SK-N-SH (cell line): ENCODE measurements around the gene LRRC58. TPM values are rescaled to one million over a fixed set of nuclear protein-coding genes. Genes with fewer than 3 reads are reported as not detected.

Experiments used
- CTCF ChIA-PET: fragments of 300-600, 350-600 bp; formaldehyde crosslinking; extraction: SDS; loops from one replicate; lab custom pipeline; 2021; lab: Yijun Ruan, JAX
- POLR2A ChIA-PET: fragments of 350-600 bp; sonication (Branson Sonifier 250); formaldehyde crosslinking; extraction: SDS; loops from one replicate; lab custom pipeline; 2020; ENCODE audit warnings: antibody characterized with exemption, inconsistent platforms; lab: Yijun Ruan, JAX
- DNase-seq: peaks from one replicate; pipeline ENCODE4 v3.0.0; 2012
- H2AFZ ChIP-seq: fragments of 200-600 bp; sonication (generic); 2 replicates; pipeline ENCODE4 v1.8.1; 2016; ENCODE audit warnings: antibody characterized with exemption, mild to moderate bottlenecking, low read depth
- H3F3A ChIP-seq: fragments of 200-600 bp; sonication (generic); replicated peaks from 2 replicates; pipeline ENCODE3; 2016; ENCODE audit warnings: antibody characterized with exemption, mild to moderate bottlenecking; ENCODE audit not compliant: insufficient read depth
- H3K27ac ChIP-seq, 2 experiments: fragments of 200-500 bp in 1 of 2; fragments of 200-600 bp in 1 of 2; sonication (Bioruptor generic) in 1 of 2; sonication (generic), shearing (Covaris generic) in 1 of 2; 2 replicates each; pipeline versions ENCODE4 v1.5.1 to v1.6.1; 2014 to 2016; ENCODE audit warnings: low read depth in 2 of 2, inconsistent platforms in 1 of 2, low read length in 1 of 2, mild to moderate bottlenecking in 1 of 2, mixed read lengths in 1 of 2
- H3K27me3 ChIP-seq: fragments of 200-600 bp; sonication (generic), shearing (Covaris generic); 2 replicates; pipeline ENCODE4 v1.6.1; 2016; ENCODE audit warnings: mixed run types; ENCODE audit not compliant: insufficient read depth
- H3K36me3 ChIP-seq, 2 experiments: fragments of 200-500 bp in 1 of 2; fragments of 200-600 bp in 1 of 2; sonication (Bioruptor generic) in 1 of 2; sonication (generic) in 1 of 2; replicated peaks in 1 of 2; 2 replicates each; pipeline versions ENCODE3 to v1.5.1; 2014 to 2016; ENCODE audit warnings: low read length in 1 of 2, mild to moderate bottlenecking in 1 of 2; ENCODE audit not compliant: insufficient read depth in 2 of 2, control insufficient read depth in 1 of 2
- H3K4me1 ChIP-seq, 2 experiments: fragments of 200-500 bp in 1 of 2; fragments of 200-600 bp in 1 of 2; sonication (Bioruptor generic) in 1 of 2; sonication (generic), shearing (Covaris generic) in 1 of 2; 2 replicates each; pipeline versions ENCODE4 v1.5.1 to v1.6.1; 2014 to 2016; ENCODE audit warnings: low read depth in 1 of 2, low read length in 1 of 2, mixed run types in 1 of 2; ENCODE audit not compliant: insufficient read depth in 2 of 2, control insufficient read depth in 1 of 2
- H3K4me2 ChIP-seq: fragments of 200-600 bp; sonication (generic), shearing (Covaris generic); 2 replicates; pipeline ENCODE4 v1.6.1; 2017; ENCODE audit warnings: mixed run types
- H3K4me3 ChIP-seq, 2 experiments: fragments of 200-500 bp in 1 of 2; fragments of 200-600 bp in 1 of 2; sonication (Bioruptor generic) in 1 of 2; sonication (generic), shearing (Covaris generic) in 1 of 2; 2 replicates each; pipeline versions ENCODE4 v1.5.1 to v1.8.1; 2014 to 2016; ENCODE audit warnings: low read depth in 2 of 2, inconsistent platforms in 1 of 2, low read length in 1 of 2, mild to moderate bottlenecking in 1 of 2, mixed read lengths in 1 of 2, moderate library complexity in 1 of 2
- H3K79me2 ChIP-seq: fragments of 200-600 bp; sonication (generic); 2 replicates; pipeline ENCODE4 v1.8.1; 2017; ENCODE audit warnings: mild to moderate bottlenecking; ENCODE audit not compliant: insufficient read depth
- H3K9ac ChIP-seq: fragments of 200-600 bp; sonication (generic); 2 replicates; pipeline ENCODE4 v1.6.1; 2017; ENCODE audit warnings: mixed run types
- H3K9me2 ChIP-seq: fragments of 200-600 bp; sonication (generic); 2 replicates; pipeline ENCODE4 v1.6.1; 2017; ENCODE audit warnings: mixed run types
- H3K9me3 ChIP-seq: fragments of 200-600 bp; sonication (generic); 2 replicates; pipeline ENCODE4 v1.6.1; 2017; ENCODE audit warnings: mixed run types, mild to moderate bottlenecking, moderate library complexity
- H4K20me1 ChIP-seq: fragments of 200-600 bp; sonication (generic); 2 replicates; pipeline ENCODE4 v1.6.1; 2017; ENCODE audit warnings: mild to moderate bottlenecking, mixed run types; ENCODE audit not compliant: insufficient read depth
- CHD2 ChIP-seq: fragments of 150-350 bp; IDR thresholded peaks from 2 replicates; pipeline ENCODE4 v1.6.1; 2018; ENCODE audit warnings: low read length; ENCODE audit not compliant: partially characterized antibody
- ELF1 ChIP-seq: IDR thresholded peaks from 2 replicates; pipeline ENCODE4 v1.4.0; 2012
- EP300 ChIP-seq, 2 experiments: IDR thresholded peaks; 2 replicates each; pipeline versions ENCODE4 v1.4.0 to v1.6.1; 2012; ENCODE audit warnings: borderline replicate concordance in 1 of 2, low read depth in 1 of 2, low read length in 1 of 2
- FOSL2 ChIP-seq: IDR thresholded peaks from 2 replicates; pipeline ENCODE4 v1.4.0; 2012; ENCODE audit warnings: low read depth, mild to moderate bottlenecking, moderate library complexity, borderline replicate concordance
- FOXJ3 ChIP-seq: sonication (generic); formaldehyde crosslinking; IDR thresholded peaks from 2 replicates; pipeline ENCODE4 v1.5.1; 2020; ENCODE audit warnings: mild to moderate bottlenecking, missing genetic modification reagents
- GABPA ChIP-seq: IDR thresholded peaks from 2 replicates; pipeline ENCODE4 v1.4.0; 2012; ENCODE audit warnings: low read depth, mild to moderate bottlenecking
- IRF3 ChIP-seq: fragments of 150-350 bp; IDR thresholded peaks from 2 replicates; pipeline ENCODE4 v1.6.1; 2016; ENCODE audit warnings: mild to moderate bottlenecking, low read depth, low read length
- JUND ChIP-seq: IDR thresholded peaks from 2 replicates; pipeline ENCODE4 v1.4.0; 2012
- MAX ChIP-seq: IDR thresholded peaks from 2 replicates; pipeline ENCODE4 v1.4.0; 2012; ENCODE audit warnings: low read depth
- MEF2A ChIP-seq: IDR thresholded peaks from 2 replicates; pipeline ENCODE4 v1.4.0; 2012; ENCODE audit warnings: low read depth, borderline replicate concordance
- NFIC ChIP-seq: IDR thresholded peaks from 2 replicates; pipeline ENCODE4 v1.4.0; 2012; ENCODE audit warnings: borderline replicate concordance
- NRF1 ChIP-seq: IDR thresholded peaks from 2 replicates; pipeline ENCODE4 v1.6.1; 2012; ENCODE audit warnings: low read depth, mild to moderate bottlenecking, low read length
- RAD21 ChIP-seq: IDR thresholded peaks from 2 replicates; pipeline ENCODE4 v1.6.1; 2012; ENCODE audit warnings: mild to moderate bottlenecking, low read length
- RXRA ChIP-seq: IDR thresholded peaks from 2 replicates; pipeline ENCODE4 v1.4.0; 2012; ENCODE audit warnings: low read depth, mild to moderate bottlenecking, borderline replicate concordance
- TCF12 ChIP-seq: IDR thresholded peaks from 2 replicates; pipeline ENCODE4 v1.4.0; 2012
- TEAD4 ChIP-seq: IDR thresholded peaks from 2 replicates; pipeline ENCODE4 v1.4.0; 2012; ENCODE audit warnings: mild to moderate bottlenecking, borderline replicate concordance; ENCODE audit not compliant: insufficient read depth
- WGBS: methylation state at CpG from one replicate; pipeline ENCODE4 v1.1.6; 2017; ENCODE audit warnings: low lambda C conversion rate; 5-methylcytosine and 5-hydroxymethylcytosine counted together
- polyA plus RNA-seq, 3 experiments: library from polyadenylated mRNA; depleted of rRNA; stranded (reverse); fragments of >200 nt; gene quantifications; 2 replicates each; pipeline ENCODE4 v1.2.3, GENCODE V29; 2012
- TF ChIP-seq, protein P1 (sequence below): IDR thresholded peaks from 2 replicates; pipeline ENCODE4 v1.6.1; 2012; ENCODE audit warnings: mild to moderate bottlenecking, low read depth, low read length, moderate library complexity
- TF ChIP-seq, protein P2 (sequence below): fragments of 200-600 bp; sonication (generic); IDR thresholded peaks from 2 replicates; pipeline ENCODE4 v1.6.1; 2017; ENCODE audit warnings: antibody characterized with exemption, mild to moderate bottlenecking, moderate library complexity
- TF ChIP-seq, protein P3 (sequence below): IDR thresholded peaks from 2 replicates; pipeline ENCODE4; 2012

Gene LRRC58
- polyA plus RNA-seq, 1 of the 3 experiments (the other 2 are of a cell fraction) = 5.8 TPM

DNA sequence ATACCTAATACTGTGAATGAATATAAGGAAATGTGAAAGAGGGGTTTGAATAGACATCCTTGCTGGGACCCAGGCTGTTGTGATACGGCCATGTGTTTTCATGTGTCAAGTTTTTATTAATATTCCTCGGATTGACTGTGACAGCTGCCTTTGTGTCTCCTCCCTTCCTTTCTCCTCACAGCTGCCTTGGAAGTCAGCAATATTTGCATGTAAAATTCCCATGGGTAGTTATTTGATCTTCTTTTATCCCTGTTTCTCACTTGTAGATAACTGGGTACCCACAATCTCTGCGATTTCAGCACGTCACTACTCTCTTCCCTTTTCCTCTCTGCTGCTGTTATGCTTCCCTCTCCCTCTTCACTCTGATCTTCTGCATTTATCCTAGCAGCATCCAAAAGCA, 73.5 kb downstream of the LRRC58 start:
- Histone ChIP-seq H3K79me2 (no peaks in the 10 kb centered on the region), H3K27me3 (no peaks in the 10 kb centered on the region), H3K4me1 (no peaks in the 10 kb centered on the region; a peak in 1 of 4 replicates), H3F3A (no peaks in the 10 kb centered on the region), H2AFZ (no peak overlapping the region), H3K4me2 (no peak overlapping the region), H3K36me3 (no peaks in the 10 kb centered on the region), H3K9me2 (no peaks in the 10 kb centered on the region), H4K20me1 (no peaks in the 10 kb centered on the region), H3K9me3 (no peaks in the 10 kb centered on the region), H3K27ac (no peak overlapping the region), H3K9ac (no peak overlapping the region), H3K4me3 (no peak overlapping the region)
- POLR2A ChIA-PET = no interaction called here
- WGBS = 74% methylated on average over 4 of the region's 4 CpGs
- TF ChIP-seq EP300 (IDR thresholded peaks at IDR 0.05; ENCODE audit: borderline replicate concordance in 1 of 2, low read depth in 1 of 2, low read length in 1 of 2) (no peak), TCF12 (no peak), JUND (no peak), FOXJ3 (no peak), GABPA (no peak), RXRA (no peak), NFIC (no peak), IRF3 (no peak)
- TF ChIP-seq, protein P1, sequence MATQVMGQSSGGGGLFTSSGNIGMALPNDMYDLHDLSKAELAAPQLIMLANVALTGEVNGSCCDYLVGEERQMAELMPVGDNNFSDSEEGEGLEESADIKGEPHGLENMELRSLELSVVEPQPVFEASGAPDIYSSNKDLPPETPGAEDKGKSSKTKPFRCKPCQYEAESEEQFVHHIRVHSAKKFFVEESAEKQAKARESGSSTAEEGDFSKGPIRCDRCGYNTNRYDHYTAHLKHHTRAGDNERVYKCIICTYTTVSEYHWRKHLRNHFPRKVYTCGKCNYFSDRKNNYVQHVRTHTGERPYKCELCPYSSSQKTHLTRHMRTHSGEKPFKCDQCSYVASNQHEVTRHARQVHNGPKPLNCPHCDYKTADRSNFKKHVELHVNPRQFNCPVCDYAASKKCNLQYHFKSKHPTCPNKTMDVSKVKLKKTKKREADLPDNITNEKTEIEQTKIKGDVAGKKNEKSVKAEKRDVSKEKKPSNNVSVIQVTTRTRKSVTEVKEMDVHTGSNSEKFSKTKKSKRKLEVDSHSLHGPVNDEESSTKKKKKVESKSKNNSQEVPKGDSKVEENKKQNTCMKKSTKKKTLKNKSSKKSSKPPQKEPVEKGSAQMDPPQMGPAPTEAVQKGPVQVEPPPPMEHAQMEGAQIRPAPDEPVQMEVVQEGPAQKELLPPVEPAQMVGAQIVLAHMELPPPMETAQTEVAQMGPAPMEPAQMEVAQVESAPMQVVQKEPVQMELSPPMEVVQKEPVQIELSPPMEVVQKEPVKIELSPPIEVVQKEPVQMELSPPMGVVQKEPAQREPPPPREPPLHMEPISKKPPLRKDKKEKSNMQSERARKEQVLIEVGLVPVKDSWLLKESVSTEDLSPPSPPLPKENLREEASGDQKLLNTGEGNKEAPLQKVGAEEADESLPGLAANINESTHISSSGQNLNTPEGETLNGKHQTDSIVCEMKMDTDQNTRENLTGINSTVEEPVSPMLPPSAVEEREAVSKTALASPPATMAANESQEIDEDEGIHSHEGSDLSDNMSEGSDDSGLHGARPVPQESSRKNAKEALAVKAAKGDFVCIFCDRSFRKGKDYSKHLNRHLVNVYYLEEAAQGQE = no peak
- TF ChIP-seq, protein P2, sequence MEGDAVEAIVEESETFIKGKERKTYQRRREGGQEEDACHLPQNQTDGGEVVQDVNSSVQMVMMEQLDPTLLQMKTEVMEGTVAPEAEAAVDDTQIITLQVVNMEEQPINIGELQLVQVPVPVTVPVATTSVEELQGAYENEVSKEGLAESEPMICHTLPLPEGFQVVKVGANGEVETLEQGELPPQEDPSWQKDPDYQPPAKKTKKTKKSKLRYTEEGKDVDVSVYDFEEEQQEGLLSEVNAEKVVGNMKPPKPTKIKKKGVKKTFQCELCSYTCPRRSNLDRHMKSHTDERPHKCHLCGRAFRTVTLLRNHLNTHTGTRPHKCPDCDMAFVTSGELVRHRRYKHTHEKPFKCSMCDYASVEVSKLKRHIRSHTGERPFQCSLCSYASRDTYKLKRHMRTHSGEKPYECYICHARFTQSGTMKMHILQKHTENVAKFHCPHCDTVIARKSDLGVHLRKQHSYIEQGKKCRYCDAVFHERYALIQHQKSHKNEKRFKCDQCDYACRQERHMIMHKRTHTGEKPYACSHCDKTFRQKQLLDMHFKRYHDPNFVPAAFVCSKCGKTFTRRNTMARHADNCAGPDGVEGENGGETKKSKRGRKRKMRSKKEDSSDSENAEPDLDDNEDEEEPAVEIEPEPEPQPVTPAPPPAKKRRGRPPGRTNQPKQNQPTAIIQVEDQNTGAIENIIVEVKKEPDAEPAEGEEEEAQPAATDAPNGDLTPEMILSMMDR = no peak
- DNase-seq = no peak
- CTCF ChIA-PET = no interaction called here

DNA sequence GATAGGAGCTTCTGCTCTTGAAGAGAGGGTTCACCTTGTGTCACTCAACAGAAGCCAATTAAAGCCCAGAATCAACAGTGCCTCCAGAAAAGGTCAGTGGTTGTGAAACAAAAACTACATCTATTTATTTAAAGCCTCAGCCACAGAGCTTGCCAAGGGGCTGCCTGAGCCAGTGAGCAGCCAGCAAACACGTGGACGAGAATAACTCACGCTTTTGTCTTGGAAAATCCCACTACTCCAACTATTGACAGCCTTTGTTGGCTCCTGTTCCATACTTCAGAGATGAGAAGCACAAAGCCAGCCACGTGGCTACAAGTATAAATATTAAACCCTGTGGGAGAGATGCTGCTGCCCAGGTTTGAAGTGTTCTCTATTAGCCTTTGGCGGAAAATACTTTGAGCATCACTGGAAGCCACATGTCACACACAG, 74.4 kb downstream of the LRRC58 start:
- H3K27me3 ChIP-seq = no peaks in the 10 kb centered on the region
- H3K27ac ChIP-seq = no peak overlapping the region
- ChIA-PET CTCF (no interaction called here), POLR2A (no interaction called here)
- no peaks in the 10 kb centered on the region for H3K79me2 ChIP-seq
- no peaks in the 10 kb centered on the region for H3K9me3 ChIP-seq
- H3K4me1 ChIP-seq = no peaks in the 10 kb centered on the region
- no peaks in the 10 kb centered on the region for H3F3A ChIP-seq
- 61% methylated on average over 5 of the region's 5 CpGs for WGBS
- no peak overlapping the region for H3K9ac ChIP-seq
- no peaks in the 10 kb centered on the region for H3K9me2 ChIP-seq
- H4K20me1 ChIP-seq = no peaks in the 10 kb centered on the region
- H3K36me3 ChIP-seq = no peaks in the 10 kb centered on the region
- no peak for TF ChIP-seq CHD2
- TF ChIP-seq FOXJ3 = no peak
- no peak for TF ChIP-seq MAX
- no peak for TF ChIP-seq TCF12
- no peak for TF ChIP-seq NFIC
- no peak for TF ChIP-seq FOSL2
- TF ChIP-seq, protein P3, sequence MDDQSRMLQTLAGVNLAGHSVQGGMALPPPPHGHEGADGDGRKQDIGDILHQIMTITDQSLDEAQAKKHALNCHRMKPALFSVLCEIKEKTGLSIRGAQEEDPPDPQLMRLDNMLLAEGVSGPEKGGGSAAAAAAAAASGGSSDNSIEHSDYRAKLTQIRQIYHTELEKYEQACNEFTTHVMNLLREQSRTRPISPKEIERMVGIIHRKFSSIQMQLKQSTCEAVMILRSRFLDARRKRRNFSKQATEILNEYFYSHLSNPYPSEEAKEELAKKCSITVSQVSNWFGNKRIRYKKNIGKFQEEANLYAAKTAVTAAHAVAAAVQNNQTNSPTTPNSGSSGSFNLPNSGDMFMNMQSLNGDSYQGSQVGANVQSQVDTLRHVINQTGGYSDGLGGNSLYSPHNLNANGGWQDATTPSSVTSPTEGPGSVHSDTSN = no peak
- TF ChIP-seq TEAD4 = no peak
- no peak for TF ChIP-seq NRF1
- no peak for TF ChIP-seq RXRA
- TF ChIP-seq ELF1 = no peak
- no peak for TF ChIP-seq MEF2A
- no peak for TF ChIP-seq RAD21
- TF ChIP-seq, all 33 proteins: peak for 0
- H3K4me3 ChIP-seq = no peak overlapping the region
- H3K4me2 ChIP-seq = no peak overlapping the region
- H2AFZ ChIP-seq = no peak overlapping the region
- no peak for DNase-seq
